IMR-90 (cell line): Measurements from ENCODE around the gene TREM2. TPM values are rescaled to one million over a fixed set of nuclear protein-coding genes. Genes with fewer than 3 reads are reported as not detected.

Experiments used
- ATAC-seq: fragments of 200-7000 bp; cut with Tn5 transposase; 2 replicates; pipeline ENCODE4 v1.9.1; 2020; ENCODE audit warnings: low read depth, mild to moderate bottlenecking, moderate library complexity
- BruUV-seq: library from RNA; stranded (reverse); fragments of 400-500 nt; replicated peaks from 2 replicates; lab custom pipeline; 2021; lab: Mats Ljungman, UMichigan
- CTCF ChIA-PET: fragments of 300-600 bp; formaldehyde crosslinking; extraction: SDS; loops from one replicate; lab custom pipeline; 2021; ENCODE audit warnings: antibody characterized with exemption; lab: Yijun Ruan, JAX
- POLR2A ChIA-PET: fragments of 300-600 bp; sonication (Branson Sonifier 250); formaldehyde crosslinking; loops from one replicate; lab custom pipeline; 2022; ENCODE audit warnings: antibody characterized with exemption; ENCODE audit not compliant: unreplicated experiment; lab: Charles Lee
- DNase-seq: peaks from one replicate; pipeline ENCODE4 v3.0.0; 2013
- H2AFZ ChIP-seq: replicated peaks from 2 replicates; pipeline ENCODE3; 2013; ENCODE audit warnings: low read length, mild to moderate bottlenecking; ENCODE audit not compliant: poor library complexity
- H2AK5ac ChIP-seq: 2 replicates; pipeline ENCODE4 v1.6.1; 2013; ENCODE audit warnings: low read depth, low read length, inconsistent platforms
- H2AK9ac ChIP-seq: replicated peaks from 2 replicates; pipeline ENCODE3; 2013; ENCODE audit warnings: mild to moderate bottlenecking, low read depth, low read length, moderate library complexity; ENCODE audit not compliant: poor library complexity
- H2BK120ac ChIP-seq: 2 replicates; pipeline ENCODE4 v1.6.1; 2013; ENCODE audit warnings: low read depth, low read length, inconsistent platforms
- H2BK15ac ChIP-seq: 3 replicates; pipeline ENCODE4 v1.6.1; 2013; ENCODE audit warnings: low read depth, low read length, inconsistent platforms
- H2BK20ac ChIP-seq: 2 replicates; pipeline ENCODE4 v1.6.1; 2013; ENCODE audit warnings: low read depth, mild to moderate bottlenecking, inconsistent platforms, low read length, moderate library complexity
- H2BK5ac ChIP-seq: 2 replicates; pipeline ENCODE4 v1.6.1; 2013; ENCODE audit warnings: mild to moderate bottlenecking, low read depth, low read length, inconsistent platforms; ENCODE audit not compliant: poor library complexity, severe bottlenecking
- H3K14ac ChIP-seq: replicated peaks from 2 replicates; pipeline ENCODE4 v1.6.1; 2013; ENCODE audit warnings: low read depth, low read length, inconsistent platforms
- H3K18ac ChIP-seq: 2 replicates; pipeline ENCODE4 v1.6.1; 2013; ENCODE audit warnings: low read depth, low read length, control low read depth
- H3K23ac ChIP-seq: 2 replicates; pipeline ENCODE4 v1.6.1; 2013; ENCODE audit warnings: low read depth, low read length, inconsistent platforms
- H3K27ac ChIP-seq: 2 replicates; pipeline ENCODE4 v1.5.1; 2013; ENCODE audit warnings: mild to moderate bottlenecking, control low read depth, low read length; ENCODE audit not compliant: insufficient read depth
- H3K27me3 ChIP-seq: 2 replicates; pipeline ENCODE4 v1.6.1; 2013; ENCODE audit warnings: low read length; ENCODE audit not compliant: control insufficient read depth, insufficient read depth
- H3K36me3 ChIP-seq: 2 replicates; pipeline ENCODE4 v1.6.1; 2013; ENCODE audit warnings: low read length, mixed read lengths; ENCODE audit not compliant: control insufficient read depth, insufficient read depth
- H3K4ac ChIP-seq: 2 replicates; pipeline ENCODE4 v1.6.1; 2013; ENCODE audit warnings: low read depth, low read length, inconsistent platforms
- H3K4me1 ChIP-seq: 2 replicates; pipeline ENCODE4 v1.6.1; 2013; ENCODE audit warnings: low read length, mixed read lengths; ENCODE audit not compliant: control insufficient read depth, insufficient read depth
- H3K4me2 ChIP-seq: 2 replicates; pipeline ENCODE4 v1.6.1; 2013; ENCODE audit warnings: low read depth, mild to moderate bottlenecking, control low read depth, low read length, moderate library complexity
- H3K4me3 ChIP-seq: 2 replicates; pipeline ENCODE4 v1.5.1; 2013; ENCODE audit warnings: low read depth, mild to moderate bottlenecking, control low read depth, low read length, moderate library complexity; ENCODE audit not compliant: insufficient read depth
- H3K56ac ChIP-seq: 2 replicates; pipeline ENCODE4 v1.6.1; 2013; ENCODE audit warnings: low read length, inconsistent platforms; ENCODE audit not compliant: insufficient read depth; ENCODE audit errors: extremely low read depth
- H3K79me1 ChIP-seq, 2 experiments: 2 replicates each; pipeline ENCODE4 v1.6.1; 2013; ENCODE audit warnings: low read length in 2 of 2, inconsistent platforms in 1 of 2, low read depth in 1 of 2
- H3K9ac ChIP-seq: 2 replicates; pipeline ENCODE4 v1.6.1; 2013; ENCODE audit warnings: low read depth, low read length, control low read depth
- H3K9me1 ChIP-seq: 2 replicates; pipeline ENCODE4 v1.6.1; 2013; ENCODE audit warnings: low read length, inconsistent platforms; ENCODE audit not compliant: insufficient read depth
- H3K9me3 ChIP-seq: 2 replicates; pipeline ENCODE4 v1.6.1; 2013; ENCODE audit warnings: low read length; ENCODE audit not compliant: control insufficient read depth, insufficient read depth
- H4K20me1 ChIP-seq: 2 replicates; pipeline ENCODE4 v1.6.1; 2013; ENCODE audit warnings: low read length, inconsistent platforms; ENCODE audit not compliant: insufficient read depth
- H4K5ac ChIP-seq: 2 replicates; pipeline ENCODE4 v1.6.1; 2013; ENCODE audit warnings: mild to moderate bottlenecking, low read depth, low read length, control low read depth
- H4K8ac ChIP-seq, 2 experiments: 2 replicates each; pipeline ENCODE4 v1.6.1; 2013; ENCODE audit warnings: low read depth in 2 of 2, low read length in 2 of 2, control low read depth in 1 of 2, inconsistent platforms in 1 of 2
- H4K91ac ChIP-seq: 2 replicates; pipeline ENCODE4 v1.6.1; 2013; ENCODE audit warnings: low read depth, low read length, inconsistent platforms; ENCODE audit not compliant: insufficient read depth
- CEBPB ChIP-seq: IDR thresholded peaks from 2 replicates; pipeline ENCODE4 v1.6.1; 2012; ENCODE audit warnings: low read depth, low read length, improper control_type of control experiment
- CHD1 ChIP-seq: IDR thresholded peaks from 2 replicates; pipeline ENCODE4 v1.6.1; 2012; ENCODE audit warnings: low read depth, low read length, improper control_type of control experiment
- CTCF ChIP-seq: conservative IDR thresholded peaks from 2 replicates; pipeline ENCODE4 v1.5.1; 2012; ENCODE audit warnings: mild to moderate bottlenecking, low read depth, low read length, improper control_type of control experiment
- ELK1 ChIP-seq: fragments of 150-350 bp; IDR thresholded peaks from 2 replicates; pipeline ENCODE4 v1.6.1; 2016; ENCODE audit warnings: low read depth, mild to moderate bottlenecking, low read length, moderate library complexity, borderline replicate concordance
- FOS ChIP-seq: fragments of 150-350 bp; IDR thresholded peaks from 2 replicates; pipeline ENCODE4 v1.6.1; 2016; ENCODE audit warnings: low read depth, low read length
- POLR2A ChIP-seq: IDR thresholded peaks from 2 replicates; pipeline ENCODE4 v1.6.1; 2012; ENCODE audit warnings: mild to moderate bottlenecking, low read depth, low read length
- RAD21 ChIP-seq: IDR thresholded peaks from 2 replicates; pipeline ENCODE4 v1.6.1; 2012; ENCODE audit warnings: low read length, improper control_type of control experiment
- RFX5 ChIP-seq: IDR thresholded peaks from 2 replicates; pipeline ENCODE4 v1.8.0; 2012; ENCODE audit warnings: low read depth, mild to moderate bottlenecking, low read length, moderate library complexity
- WGBS, 2 experiments: methylation state at CpG; one replicate each; pipeline versions ENCODE4 v1.1.5 to v1.1.7; 2013; ENCODE audit warnings: missing lambda C conversion rate in 2 of 2; ENCODE audit not compliant: insufficient read length in 1 of 2; ENCODE audit errors: extremely low coverage in 2 of 2; 5-methylcytosine and 5-hydroxymethylcytosine counted together
- dilution Hi-C: fragments of 300-500 bp; cut with HindIII; formaldehyde crosslinking; loops from one replicate; pipeline ENCODE4 v1.14.3; 2018; ENCODE audit warnings: low sequenced_read_pairs; ENCODE audit not compliant: unreplicated experiment
- in situ Hi-C: fragments of 300-500 bp; cut with MboI; formaldehyde crosslinking; loops from 3 replicates; pipeline ENCODE4 v1.14.3; 2019; ENCODE audit warnings: low sequenced_read_pairs, inconsistent platforms, mixed read lengths
- intact Hi-C: fragments of 100-400 bp; cut with micrococcal nuclease; formaldehyde crosslinking; loops from 2 replicates; pipeline ENCODE4 v1.10.0; 2022
- polyA plus RNA-seq, 3 experiments: library from polyadenylated mRNA; depleted of rRNA; stranded (reverse); fragments of >200 nt; gene quantifications; 2 replicates each; pipeline ENCODE4 v1.2.3, GENCODE V29; 2012; ENCODE audit warnings: low replicate concordance in 1 of 3
- total RNA-seq: library from RNA; depleted of rRNA; stranded (reverse); fragments of >200 nt; gene quantifications from 2 replicates; pipeline ENCODE4 v1.2.3, GENCODE V29; 2012

Gene TREM2
- total and polyA plus RNA-seq, 2 of the 4 experiments (the other 2 are of a cell fraction) = not detected

GRCh38 chr6:41176189-41176588 is 13.3 kb upstream of the TREM2 start:
- no peak overlapping the region for H2BK5ac ChIP-seq
- no peak overlapping the region for H2AK9ac ChIP-seq
- no peaks in the 10 kb centered on the region for H3K79me1 ChIP-seq
- no peak overlapping the region for H3K4me2 ChIP-seq
- no peaks in the 10 kb centered on the region for H4K20me1 ChIP-seq
- H2BK15ac ChIP-seq = no peak overlapping the region
- H3K27me3 ChIP-seq = peaks cover 5% of the 10 kb centered on the region
- no peak overlapping the region for H2BK20ac ChIP-seq
- DNase-seq (no peak), ATAC-seq (no peak)
- H4K5ac ChIP-seq = no peak overlapping the region
- no peak overlapping the region for H3K9ac ChIP-seq
- no peak overlapping the region for H4K8ac ChIP-seq
- dilution Hi-C loops (no loop called here), in situ Hi-C loops (no loop called here), intact Hi-C loops (no loop called here)
- WGBS, 2 experiments = 31% methylated on average over 3 of the region's 12 CpGs; no CpG with 5 or more reads in 1 of the 2 experiments
- H3K4me3 ChIP-seq = no peak overlapping the region
- ChIA-PET CTCF (interaction anchor here (0.9 kb wide), 1 partner anchor 84 kb away, joined by 5 read pairs; no protein-coding TSS in a partner anchor), POLR2A (no interaction called here)
- no peaks in the 10 kb centered on the region for H3K36me3 ChIP-seq
- H3K4ac ChIP-seq = no peak overlapping the region
- no peak overlapping the region for H2AFZ ChIP-seq
- TF ChIP-seq POLR2A = no peak
- no peak for TF ChIP-seq CTCF
- no peak for TF ChIP-seq ELK1
- no peak for TF ChIP-seq CHD1
- TF ChIP-seq RAD21 = no peak
- no peak for TF ChIP-seq RFX5
- no peak for TF ChIP-seq CEBPB
- no peak for TF ChIP-seq FOS
- no TSS peak for BruUV-seq
- no peak overlapping the region for H2BK120ac ChIP-seq
- no peaks in the 10 kb centered on the region for H3K9me1 ChIP-seq
- H2AK5ac ChIP-seq = no peak overlapping the region
- no peaks in the 10 kb centered on the region for H3K9me3 ChIP-seq
- H3K27ac ChIP-seq = no peak overlapping the region
- H3K23ac ChIP-seq = no peak overlapping the region
- no peak overlapping the region for H3K18ac ChIP-seq
- no peak overlapping the region for H4K91ac ChIP-seq
- no peaks in the 10 kb centered on the region for H3K4me1 ChIP-seq
- no peak overlapping the region for H3K56ac ChIP-seq
- H3K14ac ChIP-seq = no peak overlapping the region
